ENCODE results near the gene DTL. TPM values are rescaled to one million over a fixed set of nuclear protein-coding genes. Genes with fewer than 3 reads are reported as not detected.
A peak's percentile ranks its signal among the peaks of the same experiment; 100 is the strongest.

DTL gene
- total RNA-seq, 1 experiment from 2014 or later: 73.0 TPM

DNA sequence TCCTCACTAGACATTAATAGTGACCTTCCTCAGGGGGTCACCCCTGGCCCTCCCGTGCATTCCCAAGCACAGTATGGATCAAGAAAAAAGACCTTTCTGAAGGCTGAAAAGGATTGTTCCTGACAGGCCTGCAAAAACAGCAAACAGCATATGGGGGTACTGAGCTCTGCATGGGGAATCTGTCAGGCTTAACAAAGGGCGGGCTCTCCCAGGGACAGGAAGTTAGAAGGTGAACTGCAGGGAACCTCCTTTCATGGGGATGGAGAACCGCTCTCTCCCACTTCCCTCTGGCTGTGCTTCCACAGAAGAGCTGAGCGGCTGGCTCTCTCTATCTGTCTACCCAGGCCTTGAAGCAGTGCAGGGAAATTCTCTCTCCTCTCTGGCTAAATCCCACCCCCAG lies 91.7 kb downstream of the DTL start:
- Histone ChIP-seq H3K27me3 (ENCODE audit: insufficient read depth, low read length) (no peaks in the 10 kb centered on the region), H3K9me3 (ENCODE audit: control insufficient read depth, low read depth, low read length) (no peaks in the 10 kb centered on the region), H3K79me1 (ENCODE audit: insufficient read depth, low read depth, low read length, poor library complexity, severe bottlenecking) (no peaks in the 10 kb centered on the region), H2BK15ac (ENCODE audit: low read depth, low read length) (no peak overlapping the region), H3K23me2 (ENCODE audit: insufficient read length, low read depth, low read length, poor library complexity, severe bottlenecking) (no peaks in the 10 kb centered on the region), H3K14ac (ENCODE audit: insufficient read depth, low read length) (no peak overlapping the region), H4K8ac (replicated peaks; ENCODE audit: insufficient read length, low read depth, low read length) (no peak overlapping the region), H2AK5ac (ENCODE audit: insufficient read length, low read length) (no peak overlapping the region), H3K4ac (ENCODE audit: low read depth, low read length) (no peak overlapping the region), H3K4me2 (ENCODE audit: insufficient read depth, insufficient read length, low read length) (no peak overlapping the region), H3T11ph (ENCODE audit: low read length) (no peak overlapping the region), H3K23ac (ENCODE audit: insufficient read length, low read depth, low read length) (no peak overlapping the region), H2BK20ac (ENCODE audit: low read depth, low read length, poor library complexity, severe bottlenecking) (no peak overlapping the region), H3K56ac (ENCODE audit: insufficient read length, low read depth, low read length) (no peak overlapping the region), H3K18ac (ENCODE audit: insufficient read length, low read depth, low read length) (no peak overlapping the region), H2BK120ac (ENCODE audit: low read depth, low read length, poor library complexity, severe bottlenecking) (no peak overlapping the region), H2BK12ac (ENCODE audit: insufficient read length, low read depth, low read length) (no peak overlapping the region), H3K4me1 (ENCODE audit: insufficient read depth, low read length) (peaks cover 6% of the 10 kb centered on the region; the same call in 1 of the 2 replicates), H2BK5ac (ENCODE audit: insufficient read length, low read length) (no peak overlapping the region), H3K27ac (ENCODE audit: insufficient read length, low read depth, low read length) (no peak overlapping the region), H4K5ac (ENCODE audit: insufficient read length, low read depth, low read length) (no peak overlapping the region), H3K79me2 (ENCODE audit: insufficient read depth, low read length) (no peaks in the 10 kb centered on the region), H4K20me1 (ENCODE audit: control insufficient read depth, insufficient read depth, insufficient read length) (no peaks in the 10 kb centered on the region), H4K91ac (ENCODE audit: insufficient read length, low read depth, low read length) (no peak overlapping the region), H3K9ac (ENCODE audit: extremely low read depth, insufficient read length, low read length) (no peak overlapping the region), H2AFZ (ENCODE audit: low read length) (no peak overlapping the region)
- H3K4me3 Mint-ChIP-seq: peak overlapping the region in 1 of 2 experiments; percentile 29; a peak in 1 of 5 replicates
- peaks cover 10 to 20% of the 10 kb centered on the region in 2 experiments for H3K4me1 Mint-ChIP-seq
- peaks cover 0 to 10% (median 4%) of the 10 kb centered on the region in 3 experiments; a peak in 4 of 7 replicates for H3K36me3 Mint-ChIP-seq (ENCODE audit: insufficient read depth in 1 of 3, low read depth in 3 of 3)
- peak overlapping the region; percentile 54 to 89 (median 77); a peak in 5 of 7 replicates for H3K27ac Mint-ChIP-seq
- TF ChIP-seq CTCF (conservative IDR thresholded peaks at IDR 0.05): no peak
- no peaks in the 10 kb centered on the region for H3K27me3 Mint-ChIP-seq (ENCODE audit: low read depth)
- DNase-seq: peak; percentile 65
- no CpG with 5 or more reads among the region's 4 CpGs for WGBS (ENCODE audit: extremely low coverage, insufficient read length, low lambda C conversion rate)
- H3K9me3 Mint-ChIP-seq: no peaks in the 10 kb centered on the region

All from H9 (cell line).